Measurements from ENCODE around the gene CEP20. TPM values are rescaled to one million over a fixed set of nuclear protein-coding genes. Genes with fewer than 3 reads are reported as not detected.
"Not testable (repeated sequence)": the region's sequence is repeated elsewhere in the genome, so short reads cannot be mapped to it uniquely, and the experiment has no call there.

Gene CEP20
- total and polyA plus RNA-seq, 8 donors: 22.7 to 44.6 (median 37.4) TPM

DNA sequence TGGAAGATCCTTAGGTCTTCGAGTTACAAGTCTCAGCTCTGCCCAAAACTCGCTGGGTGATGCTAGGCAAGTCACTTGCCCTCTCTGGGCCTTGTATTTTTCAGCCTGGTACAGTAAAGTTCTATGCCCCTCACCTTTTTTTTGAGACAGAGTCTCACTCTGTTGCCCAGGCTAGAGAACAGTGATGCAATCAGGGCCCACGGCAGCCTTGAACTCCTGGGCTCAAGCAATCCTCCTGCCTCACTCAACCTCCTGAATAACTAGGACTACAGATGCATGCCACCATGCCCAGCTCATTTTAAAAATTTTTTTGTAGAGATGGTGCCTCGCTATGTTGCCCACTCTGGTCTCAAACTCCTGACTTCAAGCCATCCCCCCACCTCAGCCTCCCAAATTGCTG, 35.4 kb downstream of the CEP20 start:
- ATAC-seq (no peak), DNase-seq (no peak)
- Histone ChIP-seq H3K4me1 (peaks cover 8 to 15% of the 10 kb centered on the region in 2 donors), H3K27me3 (peaks cover 15 to 43% of the 10 kb centered on the region in 2 donors), H3K36me3 (no peaks in the 10 kb centered on the region), H3K4me3 (no peak overlapping the region), H3K27ac (no peak overlapping the region), H3K9me3 (no peaks in the 10 kb centered on the region)
- TF ChIP-seq, protein P1, sequence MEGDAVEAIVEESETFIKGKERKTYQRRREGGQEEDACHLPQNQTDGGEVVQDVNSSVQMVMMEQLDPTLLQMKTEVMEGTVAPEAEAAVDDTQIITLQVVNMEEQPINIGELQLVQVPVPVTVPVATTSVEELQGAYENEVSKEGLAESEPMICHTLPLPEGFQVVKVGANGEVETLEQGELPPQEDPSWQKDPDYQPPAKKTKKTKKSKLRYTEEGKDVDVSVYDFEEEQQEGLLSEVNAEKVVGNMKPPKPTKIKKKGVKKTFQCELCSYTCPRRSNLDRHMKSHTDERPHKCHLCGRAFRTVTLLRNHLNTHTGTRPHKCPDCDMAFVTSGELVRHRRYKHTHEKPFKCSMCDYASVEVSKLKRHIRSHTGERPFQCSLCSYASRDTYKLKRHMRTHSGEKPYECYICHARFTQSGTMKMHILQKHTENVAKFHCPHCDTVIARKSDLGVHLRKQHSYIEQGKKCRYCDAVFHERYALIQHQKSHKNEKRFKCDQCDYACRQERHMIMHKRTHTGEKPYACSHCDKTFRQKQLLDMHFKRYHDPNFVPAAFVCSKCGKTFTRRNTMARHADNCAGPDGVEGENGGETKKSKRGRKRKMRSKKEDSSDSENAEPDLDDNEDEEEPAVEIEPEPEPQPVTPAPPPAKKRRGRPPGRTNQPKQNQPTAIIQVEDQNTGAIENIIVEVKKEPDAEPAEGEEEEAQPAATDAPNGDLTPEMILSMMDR (IDR thresholded peaks at IDR 0.05): no peak
- intact Hi-C loops (cut with DNase I): no loop called here

DNA sequence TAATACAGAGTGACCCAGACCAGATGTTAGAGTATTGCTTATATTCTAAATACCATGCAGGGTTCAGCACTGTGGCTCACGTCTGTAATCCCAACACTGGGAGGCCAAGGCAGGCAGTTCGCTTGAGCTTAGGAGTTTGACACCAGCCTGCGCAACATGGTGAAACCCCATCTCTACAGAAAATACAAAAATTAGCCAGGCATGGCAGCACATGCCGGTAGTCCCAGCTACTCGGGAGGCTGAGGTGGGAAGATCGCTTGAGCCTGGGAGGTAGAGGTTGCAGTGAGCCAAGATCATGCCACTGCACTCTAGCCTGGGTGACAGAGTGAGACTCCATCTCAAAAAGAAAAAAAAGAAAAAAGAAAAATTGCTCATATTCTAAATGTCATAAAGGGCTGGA, 37.8 kb downstream of the CEP20 start:
- intact Hi-C loops (cut with DNase I); H3K27ac ChIP-seq; H3K9me3 ChIP-seq; DNase-seq; ATAC-seq; H3K36me3 ChIP-seq; H3K4me3 ChIP-seq; H3K4me1 ChIP-seq: not testable (repeated sequence)
- H3K27me3 ChIP-seq: peaks cover 0 to 18% of the 10 kb centered on the region in 2 donors

DNA sequence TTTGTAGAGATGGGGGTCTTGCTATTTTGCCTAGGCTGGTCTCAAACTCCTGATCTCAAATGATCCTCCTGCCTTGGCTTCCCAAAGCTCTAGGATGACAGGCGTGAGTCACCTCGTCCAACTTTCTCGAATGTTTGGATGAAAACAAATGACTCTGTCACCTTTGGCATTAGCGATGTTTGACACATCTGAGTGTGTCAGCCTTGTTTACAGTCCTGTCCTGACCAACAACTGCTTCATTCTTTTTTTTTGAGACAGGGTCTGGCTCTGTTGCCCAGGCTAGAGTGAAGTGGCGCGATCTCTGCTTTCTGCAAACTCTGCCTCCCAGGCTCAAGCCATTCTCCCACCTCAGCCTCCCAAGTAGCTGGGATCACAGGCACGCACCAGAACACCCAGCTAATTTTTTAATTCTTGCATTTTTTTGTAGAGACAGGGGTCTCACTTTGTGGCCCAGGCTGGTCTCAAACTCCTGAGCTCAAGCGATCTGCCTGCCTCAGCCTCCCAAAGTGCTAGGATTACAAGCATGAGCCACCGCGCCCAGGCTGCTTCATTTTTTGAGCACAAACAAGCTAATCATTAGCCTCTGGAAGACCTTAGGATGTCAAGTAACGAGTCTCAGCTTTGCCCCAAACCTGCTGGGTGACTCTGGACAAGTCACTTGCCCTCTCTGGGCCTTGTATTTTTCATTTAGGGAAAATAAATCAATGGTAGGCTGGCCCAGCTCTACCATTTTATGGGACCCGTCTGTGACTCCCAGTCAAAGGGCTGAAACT, 39.0 kb downstream of the CEP20 start:
- Histone ChIP-seq H3K9me3 (no peaks in the 10 kb centered on the region), H3K4me3 (no peak overlapping the region), H3K27me3 (peaks cover 0 to 7% of the 10 kb centered on the region in 2 donors), H3K27ac (no peak overlapping the region), H3K4me1 (peaks cover 0 to 4% of the 10 kb centered on the region in 2 donors), H3K36me3 (no peaks in the 10 kb centered on the region)
- DNase-seq (no peak), ATAC-seq (no peak)
- TF ChIP-seq, protein P1 (IDR thresholded peaks at IDR 0.05): no peak
- intact Hi-C loops (cut with DNase I): no loop called here

DNA sequence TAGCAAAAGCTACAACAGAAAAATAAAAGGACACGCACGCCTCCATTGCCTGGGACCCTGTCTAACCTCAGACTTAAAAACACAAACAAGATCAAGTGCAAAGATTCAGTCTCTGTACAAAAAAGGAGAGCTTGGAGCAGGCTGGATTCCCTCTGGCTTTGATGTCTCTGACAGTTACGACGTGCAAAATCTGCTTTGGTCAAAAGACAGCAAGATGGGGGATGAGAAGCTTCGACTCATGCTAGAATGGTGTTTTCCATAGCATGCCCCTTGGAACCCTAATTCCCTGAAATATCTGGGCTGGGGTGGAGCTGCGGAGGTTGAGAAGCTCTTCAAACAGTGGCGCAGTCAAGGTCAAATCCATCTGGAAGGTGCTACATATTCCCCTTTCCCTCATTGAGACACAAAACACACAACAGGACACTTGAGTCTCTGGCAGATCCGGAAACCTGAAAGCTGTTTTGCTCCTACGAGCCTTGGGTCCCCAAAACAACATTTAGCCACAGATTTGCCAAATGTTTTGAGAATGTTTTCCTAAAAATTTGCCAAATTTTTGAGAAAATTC, 40.7 kb downstream of the CEP20 start:
- no peak overlapping the region for H3K4me3 ChIP-seq
- peaks cover 0 to 4% of the 10 kb centered on the region in 2 donors for H3K4me1 ChIP-seq
- no peaks in the 10 kb centered on the region for H3K27me3 ChIP-seq
- ATAC-seq: peak; percentile 79
- no peak overlapping the region for H3K27ac ChIP-seq
- intact Hi-C loops (cut with DNase I): no loop called here
- peak in 2 of 4 donors; percentile 54 to 79 for DNase-seq
- TF ChIP-seq, protein P1 (IDR thresholded peaks at IDR 0.05): no peak
- H3K9me3 ChIP-seq: no peaks in the 10 kb centered on the region
- no peaks in the 10 kb centered on the region for H3K36me3 ChIP-seq

GRCh38 chr16:15846510-15846909, 41.9 kb downstream of the CEP20 start:
- Histone ChIP-seq H3K4me1 (peaks cover 0 to 4% of the 10 kb centered on the region in 2 donors), H3K36me3 (no peaks in the 10 kb centered on the region), H3K27me3 (peaks cover 0 to 4% of the 10 kb centered on the region in 2 donors), H3K9me3 (no peaks in the 10 kb centered on the region), H3K4me3 (no peak overlapping the region), H3K27ac (no peak overlapping the region)
- ATAC-seq: peak; percentile 10
- intact Hi-C loops (cut with DNase I): no loop called here
- TF ChIP-seq, protein P1 (IDR thresholded peaks at IDR 0.05): no peak
- no peak for DNase-seq

Measured in left lung (tissue), 10 donors.